ENCODE data around the gene B4GALT1. TPM values are rescaled to one million over a fixed set of nuclear protein-coding genes. Genes with fewer than 3 reads are reported as not detected.

Gene B4GALT1
- total RNA-seq, 1 experiment from 2014 or later, result 15.7 TPM

- Histone ChIP-seq H3K4me3 (no peak overlapping the region), H3K27ac (no peak overlapping the region), H3K36me3 (peaks cover 2% of the 10 kb centered on the region; the same call in 1 of the 2 replicates), H3K9me3 (replicated peaks) (no peaks in the 10 kb centered on the region), H3K27me3 (no peaks in the 10 kb centered on the region), H3K4me1 (peaks cover 4% of the 10 kb centered on the region)
- DNase-seq, result no peak
Measured at GRCh38 chr9:33116860-33117259, 50.3 kb downstream of the B4GALT1 start.

DNA sequence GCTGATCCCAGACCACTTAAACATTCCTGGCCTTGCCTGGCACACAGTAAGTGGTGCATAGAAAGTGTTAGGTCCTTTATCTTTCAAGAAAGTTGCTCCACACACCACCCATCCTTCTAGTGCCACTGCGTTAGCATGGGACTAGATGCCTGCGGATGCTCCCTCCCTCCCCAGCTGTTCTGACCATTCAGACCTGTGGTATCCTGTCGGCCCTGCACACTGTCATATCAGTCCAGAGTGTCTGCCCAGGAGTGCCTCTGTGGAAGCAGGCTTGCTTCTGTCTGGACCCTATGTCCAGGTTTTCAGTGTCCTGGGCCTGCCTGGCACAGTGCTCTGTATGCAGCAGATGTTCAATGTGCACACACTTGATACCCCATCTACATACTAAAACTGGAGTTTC is 52.4 kb downstream of the B4GALT1 start:
- DNase-seq, result peak; percentile 22 to 45
- H3K4me1 ChIP-seq, result peaks cover 4% of the 10 kb centered on the region
- H3K4me3 ChIP-seq, result no peak overlapping the region
- no peaks in the 10 kb centered on the region for H3K9me3 ChIP-seq (replicated peaks)
- H3K27me3 ChIP-seq, result no peaks in the 10 kb centered on the region
- H3K36me3 ChIP-seq, result peaks cover 2% of the 10 kb centered on the region; the same call in 1 of the 2 replicates
- no peak overlapping the region for H3K27ac ChIP-seq

- Histone ChIP-seq H3K9me3 (replicated peaks) (no peaks in the 10 kb centered on the region), H3K27ac (no peak overlapping the region), H3K27me3 (no peaks in the 10 kb centered on the region), H3K36me3 (peaks cover 2% of the 10 kb centered on the region; the same call in 1 of the 2 replicates), H3K4me3 (no peak overlapping the region), H3K4me1 (peaks cover 4% of the 10 kb centered on the region)
- no peak for DNase-seq
Measured at GRCh38 chr9:33113799-33114547, 53.2 kb downstream of the B4GALT1 start.

DNA sequence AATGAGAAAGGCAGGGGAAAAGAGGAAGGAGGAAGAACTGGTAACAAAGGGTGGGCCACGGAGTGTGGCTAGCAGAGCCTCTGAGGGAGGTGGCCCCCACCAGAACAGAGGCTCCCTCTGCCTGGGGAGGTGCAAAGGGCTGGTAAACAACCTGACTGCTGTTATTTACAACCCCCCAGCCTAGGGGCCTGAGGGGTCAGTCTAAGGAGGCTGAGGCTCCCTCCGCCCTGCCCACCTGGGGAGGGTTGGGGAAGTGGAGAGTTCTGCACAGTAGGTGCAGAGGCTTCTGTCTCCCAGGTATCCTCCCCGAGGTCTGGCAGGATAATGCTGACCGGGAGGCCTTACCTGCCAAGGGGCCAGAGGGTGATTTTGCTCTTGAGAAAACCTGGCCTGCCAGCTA is 55.0 kb downstream of the B4GALT1 start:
- Histone ChIP-seq H3K36me3 (peaks cover 2% of the 10 kb centered on the region; the same call in 1 of the 2 replicates), H3K4me1 (peaks cover 14% of the 10 kb centered on the region), H3K27ac (no peak overlapping the region), H3K27me3 (no peaks in the 10 kb centered on the region), H3K9me3 (replicated peaks) (no peaks in the 10 kb centered on the region), H3K4me3 (no peak overlapping the region)
- DNase-seq, result no peak

- Histone ChIP-seq H3K27me3 (no peaks in the 10 kb centered on the region), H3K27ac (no peak overlapping the region), H3K36me3 (peaks cover 2% of the 10 kb centered on the region; the same call in 1 of the 2 replicates), H3K4me1 (peaks cover 19% of the 10 kb centered on the region), H3K9me3 (replicated peaks) (no peaks in the 10 kb centered on the region), H3K4me3 (no peak overlapping the region)
- no peak for DNase-seq
Measured at GRCh38 chr9:33111631-33112030, 55.5 kb downstream of the B4GALT1 start.

- H3K9me3 ChIP-seq (replicated peaks), result no peaks in the 10 kb centered on the region
- H3K4me3 ChIP-seq, result no peak overlapping the region
- H3K27me3 ChIP-seq, result no peaks in the 10 kb centered on the region
- no peak for DNase-seq
- no peak overlapping the region for H3K27ac ChIP-seq
- peaks cover 28% of the 10 kb centered on the region for H3K4me1 ChIP-seq
- H3K36me3 ChIP-seq, result no peaks in the 10 kb centered on the region
Measured at GRCh38 chr9:33110686-33111085, 56.5 kb downstream of the B4GALT1 start.

GRCh38 chr9:33109850-33110595 is 57.1 kb downstream of the B4GALT1 start:
- Histone ChIP-seq H3K36me3 (no peaks in the 10 kb centered on the region), H3K4me1 (peaks cover 31% of the 10 kb centered on the region), H3K27ac (no peak overlapping the region), H3K9me3 (replicated peaks) (no peaks in the 10 kb centered on the region), H3K27me3 (no peaks in the 10 kb centered on the region), H3K4me3 (no peak overlapping the region)
- DNase-seq, result no peak

DNA sequence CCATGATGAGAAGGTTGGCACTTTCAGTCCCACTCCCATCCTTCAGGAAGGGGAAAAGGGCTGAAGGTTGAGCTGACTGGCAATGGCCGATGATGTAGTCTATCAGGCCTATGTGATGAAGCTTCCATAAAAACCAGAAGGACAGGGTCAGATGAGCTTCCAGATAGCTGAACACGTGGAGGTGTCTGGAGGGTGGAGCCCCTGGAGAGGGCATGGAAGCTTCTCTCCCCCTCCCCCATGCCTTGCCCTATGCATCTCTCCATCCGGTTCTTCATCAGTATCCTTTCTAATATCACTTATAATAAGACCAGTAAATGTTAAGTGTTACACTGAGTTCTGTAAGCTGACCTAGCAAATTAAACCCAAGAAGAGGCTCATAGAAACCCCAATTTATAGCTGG is 58.0 kb downstream of the B4GALT1 start:
- H3K4me3 ChIP-seq, result no peak overlapping the region
- H3K36me3 ChIP-seq, result no peaks in the 10 kb centered on the region
- no peak overlapping the region for H3K27ac ChIP-seq
- peaks cover 28% of the 10 kb centered on the region for H3K4me1 ChIP-seq
- DNase-seq, result no peak
- no peaks in the 10 kb centered on the region for H3K27me3 ChIP-seq
- no peaks in the 10 kb centered on the region for H3K9me3 ChIP-seq (replicated peaks)

- Histone ChIP-seq H3K4me1 (peaks cover 28% of the 10 kb centered on the region), H3K27ac (no peak overlapping the region), H3K36me3 (no peaks in the 10 kb centered on the region), H3K9me3 (replicated peaks) (no peaks in the 10 kb centered on the region), H3K27me3 (no peaks in the 10 kb centered on the region), H3K4me3 (no peak overlapping the region)
- no peak for DNase-seq
Measured at GRCh38 chr9:33108472-33108871, 58.7 kb downstream of the B4GALT1 start.

DNA sequence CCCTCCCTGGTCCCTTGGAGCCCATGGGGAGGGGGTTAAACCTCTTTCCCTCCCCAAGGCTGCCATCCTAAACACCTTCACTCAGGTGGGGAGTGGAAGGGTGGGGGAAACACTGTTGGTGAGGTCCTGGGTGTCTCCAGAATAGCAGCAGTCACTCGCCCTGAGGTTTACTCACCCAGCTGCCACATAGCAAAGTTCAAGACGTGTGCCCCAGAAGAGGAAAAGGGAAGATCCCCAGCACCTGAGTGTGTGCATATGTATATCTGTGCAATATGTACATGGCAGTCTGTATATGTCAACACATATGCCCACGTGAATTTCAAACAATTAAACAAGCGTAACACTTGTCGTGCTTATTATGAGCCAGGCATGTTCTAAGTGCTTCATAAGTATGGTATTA is 59.4 kb downstream of the B4GALT1 start:
- H3K4me3 ChIP-seq, result no peak overlapping the region
- H3K4me1 ChIP-seq, result peaks cover 28% of the 10 kb centered on the region
- DNase-seq, result no peak
- H3K27ac ChIP-seq, result peak overlapping the region; percentile 84
- no peaks in the 10 kb centered on the region for H3K9me3 ChIP-seq (replicated peaks)
- no peaks in the 10 kb centered on the region for H3K36me3 ChIP-seq
- no peaks in the 10 kb centered on the region for H3K27me3 ChIP-seq

GRCh38 chr9:33106827-33107621 is 60.1 kb downstream of the B4GALT1 start:
- H3K27ac ChIP-seq, result peak overlapping the region; percentile 84
- no peak overlapping the region; the same call in 1 of the 2 replicates for H3K4me3 ChIP-seq
- peaks cover 28% of the 10 kb centered on the region for H3K4me1 ChIP-seq
- H3K27me3 ChIP-seq, result no peaks in the 10 kb centered on the region
- H3K36me3 ChIP-seq, result no peaks in the 10 kb centered on the region
- no peaks in the 10 kb centered on the region for H3K9me3 ChIP-seq (replicated peaks)
- DNase-seq, result peak; percentile 83 to 85

DNA sequence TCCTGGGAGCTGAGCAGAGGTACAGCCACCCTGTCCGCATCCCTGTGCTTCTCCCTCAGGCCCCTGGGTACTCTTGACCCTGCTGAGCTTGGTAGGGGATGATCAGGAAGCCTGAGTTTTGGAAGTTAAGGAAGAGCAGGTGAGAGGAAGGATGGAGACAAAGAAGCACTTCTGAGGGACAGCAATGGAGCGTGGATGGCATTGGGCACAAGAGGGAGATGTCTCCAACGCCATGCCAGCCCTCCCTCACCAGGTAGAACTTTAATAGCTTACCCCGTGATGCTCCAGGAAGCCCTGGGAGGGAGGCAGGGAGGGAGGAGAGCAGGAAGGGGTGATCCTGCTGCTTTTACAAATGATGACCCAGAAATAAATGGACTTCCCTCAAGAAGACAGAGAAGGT is 60.8 kb downstream of the B4GALT1 start:
- peak overlapping the region; percentile 84 for H3K27ac ChIP-seq
- no peaks in the 10 kb centered on the region for H3K36me3 ChIP-seq

GRCh38 chr9:33105959-33106358 is 61.2 kb downstream of the B4GALT1 start:
- H3K27ac ChIP-seq, result peak overlapping the region; percentile 84
- no peaks in the 10 kb centered on the region for H3K9me3 ChIP-seq (replicated peaks)
- peaks cover 35% of the 10 kb centered on the region for H3K4me1 ChIP-seq
- H3K4me3 ChIP-seq, result no peak overlapping the region
- no peaks in the 10 kb centered on the region for H3K27me3 ChIP-seq
- DNase-seq, result peak in 1 of 2 experiments; percentile 29
- no peaks in the 10 kb centered on the region for H3K36me3 ChIP-seq

More for the DNA sequence above, 60.8 kb downstream of the B4GALT1 start:
- Histone ChIP-seq H3K4me3 (no peak overlapping the region), H3K4me1 (peaks cover 32% of the 10 kb centered on the region), H3K27me3 (no peaks in the 10 kb centered on the region), H3K9me3 (replicated peaks) (no peaks in the 10 kb centered on the region)
- no peak for DNase-seq

DNA sequence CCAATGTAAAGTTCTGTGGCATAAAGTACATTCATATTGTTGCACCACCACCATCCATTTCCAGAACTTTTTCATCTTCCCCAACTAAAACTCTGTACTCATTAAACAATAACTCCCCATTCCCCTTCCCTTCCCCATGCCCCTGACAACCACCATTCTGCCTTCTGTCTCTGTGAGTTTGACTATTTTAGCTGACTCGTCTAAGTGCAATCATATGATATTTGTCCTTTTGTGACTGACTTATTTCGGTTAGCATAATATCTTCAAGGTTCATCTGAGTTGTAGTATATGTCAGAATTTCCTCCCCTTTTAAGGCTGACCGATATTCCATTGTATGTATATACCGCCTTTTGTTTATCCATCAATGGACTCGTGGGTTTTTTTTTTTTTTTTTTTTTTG is 61.6 kb downstream of the B4GALT1 start:
- no peaks in the 10 kb centered on the region for H3K9me3 ChIP-seq (replicated peaks)
- peaks cover 35% of the 10 kb centered on the region for H3K4me1 ChIP-seq
- H3K27me3 ChIP-seq, result no peaks in the 10 kb centered on the region
- DNase-seq, result no peak
- no peaks in the 10 kb centered on the region for H3K36me3 ChIP-seq
- H3K27ac ChIP-seq, result no peak overlapping the region; the same call in 1 of the 2 replicates
- H3K4me3 ChIP-seq, result no peak overlapping the region

DNA sequence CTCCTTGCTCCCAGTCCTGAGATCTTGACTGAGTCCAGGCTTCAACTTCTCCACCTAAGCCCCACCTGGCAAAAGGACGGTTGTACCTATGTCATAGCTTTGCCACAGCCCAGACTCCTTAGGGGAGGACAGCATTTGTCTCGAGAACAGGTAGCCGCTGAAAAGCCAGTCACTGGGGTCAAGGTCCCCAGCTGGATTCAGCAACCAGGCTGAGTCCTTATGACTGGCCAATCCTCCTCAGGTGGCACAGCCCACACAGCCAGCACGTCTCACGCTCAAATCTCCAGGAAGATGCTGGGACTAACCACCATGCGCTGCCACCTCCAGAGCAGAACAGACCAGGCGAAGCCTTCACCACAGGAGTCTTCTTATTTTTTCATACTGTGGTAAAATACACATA is 62.7 kb downstream of the B4GALT1 start:
- Histone ChIP-seq H3K4me1 (peaks cover 35% of the 10 kb centered on the region), H3K36me3 (no peaks in the 10 kb centered on the region), H3K27me3 (no peaks in the 10 kb centered on the region), H3K27ac (no peak overlapping the region), H3K9me3 (replicated peaks) (no peaks in the 10 kb centered on the region), H3K4me3 (no peak overlapping the region)
- no peak for DNase-seq

Measured in SJCRH30 (cell line).